Right lobe of liver (tissue), 6 donors: ENCODE results near the gene PPP1R13L. TPM values are rescaled to one million over a fixed set of nuclear protein-coding genes. Genes with fewer than 3 reads are reported as not detected.
A peak's percentile ranks its signal among the peaks of the same experiment; 100 is the strongest.

ENCODE experiments used
- ATAC-seq, 4 donors: fragments of 200-7000 bp; cut with Tn5 transposase; one replicate each; pipeline ENCODE4 v1.9.1; 2020; ENCODE audit warnings: mild to moderate bottlenecking in 4 of 4, moderate library complexity in 4 of 4
- DNase-seq, 3 donors: peaks; one replicate each; pipeline ENCODE4 v3.0.0-alpha.2; 2020
- H3K27ac ChIP-seq, 3 donors: fragments of 200-600 bp; one replicate each; pipeline ENCODE4 v1.8.0; 2022
- H3K27me3 ChIP-seq, 2 donors: fragments of 200-600 bp; one replicate each; pipeline ENCODE4 v1.8.0; 2022
- H3K36me3 ChIP-seq, 4 donors: fragments of 200-600 bp; sonication (generic) in 1 of 4; one replicate each; pipeline versions ENCODE4 v1.5.1 to v1.8.0; 2017 to 2022; ENCODE audit warnings: control low read depth in 1 of 4
- H3K4me1 ChIP-seq, 4 donors: fragments of 200-600 bp; sonication (generic) in 1 of 4; one replicate each; pipeline versions ENCODE4 v1.5.1 to v1.8.0; 2017 to 2022; ENCODE audit warnings: control low read depth in 1 of 4
- H3K4me3 ChIP-seq, 3 donors: fragments of 200-600 bp; one replicate each; pipeline ENCODE4 v1.8.0; 2022
- H3K9me3 ChIP-seq, 4 donors: fragments of 200-600 bp; sonication (generic) in 1 of 4; one replicate each; pipeline versions ENCODE4 v1.5.1 to v1.8.0; 2017 to 2022; ENCODE audit warnings: control low read depth in 1 of 4
- POLR2A ChIP-seq: fragments of 450-650 bp; IDR thresholded peaks from one replicate; pipeline ENCODE4 v1.6.1; 2017; ENCODE audit warnings: antibody characterized with exemption, mild to moderate bottlenecking
- WGBS: methylation state at CpG from one replicate; pipeline ENCODE4 v1.1.6; 2018; ENCODE audit warnings: low coverage, low lambda C conversion rate; ENCODE audit not compliant: insufficient coverage; ENCODE audit errors: missing lambda C conversion rate; 5-methylcytosine and 5-hydroxymethylcytosine counted together
- intact Hi-C, 2 donors: fragments of 100-400 bp; cut with DNase I; formaldehyde crosslinking; loops; one replicate each; pipeline versions ENCODE4 v1.11.2 to v1.14.1; 2022
- total RNA-seq, 6 experiments: library from RNA; depleted of rRNA in 2 of 6; stranded (reverse); fragments of >200 nt in 2 of 6; fragmentation: NEBNext Ultra II Directional in 3 of 6; extraction: Animal tissue kit (Norgen Biotek cat#: 25700) in 3 of 6; gene quantifications; one replicate each; pipeline versions ENCODE4 v1.1.0 to v1.2.4, GENCODE V29; 2016 to 2023
- TF ChIP-seq, protein P1 (sequence below), 4 donors: fragments of 200-600 bp in 3 of 4; fragments of 450-650 bp in 1 of 4; IDR thresholded peaks; one replicate each; pipeline versions ENCODE4 v1.5.1 to v1.8.0; 2016 to 2022; ENCODE audit warnings: antibody characterized with exemption in 4 of 4, mild to moderate bottlenecking in 2 of 4
- donor health status: DM: no; HTN: yes; CAD: no.
- donor health status: DM: no; HTN: no; CAD: no.
- donor health status: DM: no; HTN: no; CAD: no.
- donor health status: DM: no; HTN: yes; CAD: no.
- donor health status: DM: no; HTN: yes; CAD: no.

PPP1R13L gene
- total RNA-seq, 6 experiments from 2014 or later, result 6.9 to 22.9 (median 14.6) TPM

DNA sequence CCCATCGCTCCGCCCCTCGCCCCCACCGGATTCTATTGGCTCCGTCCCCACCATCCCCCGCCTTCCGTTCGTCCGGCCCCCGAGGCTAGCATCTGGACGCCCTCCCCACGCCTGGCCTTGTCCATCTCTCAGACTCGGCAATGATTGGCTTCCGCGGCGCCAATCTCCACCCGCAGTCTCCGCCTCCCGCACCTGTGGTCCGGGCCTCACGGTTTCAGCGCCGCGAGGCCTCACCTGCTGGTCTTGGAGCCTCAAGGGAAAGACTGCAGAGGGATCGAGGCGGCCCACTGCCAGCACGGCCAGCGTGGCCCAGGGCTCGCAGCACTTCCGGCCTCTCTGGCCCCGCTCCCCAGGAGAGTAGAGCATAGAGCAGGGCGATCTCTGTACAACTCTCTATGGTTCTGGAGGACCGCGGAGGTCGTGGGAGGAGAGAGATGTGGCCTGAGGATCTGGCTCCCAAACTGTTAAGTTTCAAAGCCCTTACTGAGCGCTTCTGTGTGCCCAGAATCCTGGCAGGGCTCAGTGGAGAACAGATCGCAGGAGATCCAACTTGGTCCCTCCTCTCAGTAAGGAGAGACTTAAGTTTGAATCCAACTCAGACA, 18.8 kb upstream of the PPP1R13L start, which contains the start of gene ERCC1:
TSS of gene ERCC1 (minus strand) at position 329 of the 602 bp plus-strand sequence. CDS start 543 bp downstream, outside the sequence.
- intact Hi-C loops, result no loop called here
- 0% methylated on average over 26 of the region's 37 CpGs for WGBS
- peaks cover 0 to 17% (median 2%) of the 10 kb centered on the region in 4 donors for H3K4me1 ChIP-seq

DNA sequence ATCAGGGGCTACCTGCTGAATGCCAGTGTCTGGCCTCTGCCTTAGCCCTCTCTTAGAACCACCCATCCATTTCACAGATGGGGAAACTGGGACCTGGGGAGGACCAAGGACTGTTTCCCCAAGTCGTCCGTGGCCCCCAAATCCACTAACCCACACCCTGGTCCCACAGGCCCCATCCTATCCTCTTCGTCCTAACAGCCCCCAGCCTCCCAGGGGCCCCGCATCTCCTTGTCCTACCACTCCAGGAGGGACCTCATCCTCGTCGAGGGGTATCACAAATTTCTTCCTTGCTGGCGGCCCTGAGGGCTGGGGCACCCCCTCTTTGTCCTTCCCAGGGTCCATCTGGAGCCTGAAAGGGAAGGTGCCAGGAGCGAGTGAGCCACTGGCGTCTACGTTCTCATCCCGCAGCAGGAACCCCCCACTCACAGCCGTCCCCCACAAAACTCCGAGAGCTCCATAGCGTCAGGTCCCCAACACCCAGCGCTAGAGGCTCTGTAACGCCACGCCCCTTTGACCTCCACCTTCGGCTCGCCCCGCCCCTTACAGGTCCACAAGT, 18.2 kb upstream of the PPP1R13L start:
- WGBS, result 12% methylated on average over 12 of the region's 20 CpGs
- Histone ChIP-seq H3K27me3 (no peaks in the 10 kb centered on the region), H3K4me1 (peaks cover 0 to 17% (median 2%) of the 10 kb centered on the region in 4 donors), H3K36me3 (no peaks in the 10 kb centered on the region), H3K4me3 (peak overlapping the region; percentile 39 to 63 (median 54)), H3K27ac (peak overlapping the region; percentile 29 to 66 (median 37)), H3K9me3 (no peaks in the 10 kb centered on the region)
- intact Hi-C loops, result no loop called here
- TF ChIP-seq, protein P1, sequence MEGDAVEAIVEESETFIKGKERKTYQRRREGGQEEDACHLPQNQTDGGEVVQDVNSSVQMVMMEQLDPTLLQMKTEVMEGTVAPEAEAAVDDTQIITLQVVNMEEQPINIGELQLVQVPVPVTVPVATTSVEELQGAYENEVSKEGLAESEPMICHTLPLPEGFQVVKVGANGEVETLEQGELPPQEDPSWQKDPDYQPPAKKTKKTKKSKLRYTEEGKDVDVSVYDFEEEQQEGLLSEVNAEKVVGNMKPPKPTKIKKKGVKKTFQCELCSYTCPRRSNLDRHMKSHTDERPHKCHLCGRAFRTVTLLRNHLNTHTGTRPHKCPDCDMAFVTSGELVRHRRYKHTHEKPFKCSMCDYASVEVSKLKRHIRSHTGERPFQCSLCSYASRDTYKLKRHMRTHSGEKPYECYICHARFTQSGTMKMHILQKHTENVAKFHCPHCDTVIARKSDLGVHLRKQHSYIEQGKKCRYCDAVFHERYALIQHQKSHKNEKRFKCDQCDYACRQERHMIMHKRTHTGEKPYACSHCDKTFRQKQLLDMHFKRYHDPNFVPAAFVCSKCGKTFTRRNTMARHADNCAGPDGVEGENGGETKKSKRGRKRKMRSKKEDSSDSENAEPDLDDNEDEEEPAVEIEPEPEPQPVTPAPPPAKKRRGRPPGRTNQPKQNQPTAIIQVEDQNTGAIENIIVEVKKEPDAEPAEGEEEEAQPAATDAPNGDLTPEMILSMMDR (IDR thresholded peaks at IDR 0.05), result no peak
- TF ChIP-seq POLR2A, result no peak
- DNase-seq, result peak in 1 of 3 donors; percentile 55
- no peak for ATAC-seq

More for the DNA sequence above, 18.8 kb upstream of the PPP1R13L start, which contains the start of gene ERCC1:
- DNase-seq (peak; percentile 98 to 99 (median 99)), ATAC-seq (peak; percentile 85 to 92 (median 90))
- no peaks in the 10 kb centered on the region for H3K9me3 ChIP-seq
- H3K27ac ChIP-seq, result peak within 1 kb of the TSS; percentile 66 to 92 (median 78)
- H3K4me3 ChIP-seq, result peak within 1 kb of the TSS; percentile 39 to 63 (median 54)
- no peaks in the 10 kb centered on the region for H3K27me3 ChIP-seq
- TF ChIP-seq, protein P1 (IDR thresholded peaks at IDR 0.05), result no peak
- TF ChIP-seq POLR2A, result peak; percentile 92
- H3K36me3 ChIP-seq, result no peaks in the 10 kb centered on the region

DNA sequence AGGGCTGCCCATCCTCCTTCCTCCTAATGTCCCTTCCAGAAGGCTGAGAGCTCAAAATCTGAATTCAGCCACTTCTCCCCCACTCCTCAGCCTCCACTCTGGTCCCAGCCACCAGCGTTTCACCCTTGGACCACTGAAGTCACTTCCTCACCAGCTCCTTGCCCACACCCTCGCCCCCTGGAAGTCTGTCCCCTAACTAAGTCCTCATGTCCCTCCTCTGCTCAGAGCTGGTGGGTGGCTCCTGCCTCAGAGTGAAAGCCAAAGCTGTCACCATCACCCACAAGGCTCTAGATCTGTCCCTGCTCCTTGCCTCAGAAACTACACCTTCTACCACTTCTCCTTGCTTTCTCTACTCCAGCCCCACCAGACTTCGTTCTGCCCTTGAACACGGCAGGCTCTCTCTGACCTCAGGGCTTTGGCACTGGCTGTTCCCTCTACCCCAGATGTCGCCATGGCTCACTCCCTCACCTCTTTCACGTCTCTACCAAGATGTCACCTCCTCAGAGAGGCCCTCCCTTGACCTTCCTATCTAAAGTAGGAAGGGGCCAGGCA, 17.2 kb upstream of the PPP1R13L start:
- Histone ChIP-seq H3K27me3 (no peaks in the 10 kb centered on the region), H3K36me3 (peaks cover 0 to 9% (median 2%) of the 10 kb centered on the region in 4 donors), H3K4me3 (no peak overlapping the region), H3K27ac (no peak overlapping the region), H3K4me1 (peaks cover 0 to 14% (median 2%) of the 10 kb centered on the region in 4 donors), H3K9me3 (no peaks in the 10 kb centered on the region)
- 82% methylated on average over 6 of the region's 6 CpGs for WGBS
- ATAC-seq, result no peak
- intact Hi-C loops, result no loop called here
- no peak for DNase-seq
- TF ChIP-seq, protein P1 (IDR thresholded peaks at IDR 0.05), result no peak
- no peak for TF ChIP-seq POLR2A

DNA sequence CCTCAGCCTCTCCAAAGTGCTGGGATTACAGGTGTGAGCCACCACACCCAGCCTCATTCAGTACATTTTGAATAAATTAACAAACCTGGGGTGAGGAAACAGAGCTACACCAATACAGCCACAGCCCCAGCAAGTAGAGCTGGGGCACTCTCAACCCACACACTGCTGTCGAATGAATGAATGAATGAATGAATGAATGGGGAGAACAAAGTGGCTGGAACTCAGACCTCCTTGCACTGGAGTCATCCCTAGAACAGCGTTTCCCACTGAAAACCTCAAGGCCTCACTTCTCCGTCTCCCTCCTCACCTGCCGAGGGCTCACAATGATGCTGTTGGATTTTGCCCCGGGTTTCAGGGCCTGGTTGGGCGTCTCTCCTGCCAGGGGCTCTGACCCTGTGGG, 16.0 kb upstream of the PPP1R13L start:
- H3K27me3 ChIP-seq, result no peaks in the 10 kb centered on the region
- peaks cover 0 to 9% (median 2%) of the 10 kb centered on the region in 4 donors for H3K36me3 ChIP-seq
- H3K27ac ChIP-seq, result no peak overlapping the region
- no peak overlapping the region for H3K4me3 ChIP-seq
- WGBS, result 80% methylated on average over 4 of the region's 6 CpGs
- TF ChIP-seq, protein P1 (IDR thresholded peaks at IDR 0.05), result no peak
- TF ChIP-seq POLR2A, result no peak
- peaks cover 0 to 14% (median 2%) of the 10 kb centered on the region in 4 donors for H3K4me1 ChIP-seq
- DNase-seq (no peak), ATAC-seq (no peak)
- no peaks in the 10 kb centered on the region for H3K9me3 ChIP-seq
- intact Hi-C loops, result no loop called here
